HL-60 (cell line): Measurements from ENCODE around the gene SHLD2.

ENCODE experiments used
- DNase-seq, 2 experiments: peaks; one replicate each; pipeline ENCODE4 v3.0.0-alpha.2; 2010 to 2020; ENCODE audit warnings: low read depth in 1 of 2, low spot score in 1 of 2
- H3K27ac ChIP-seq: fragments of 250-450 bp; sonication (Bioruptor Pico); replicated peaks from 2 replicates; pipeline ENCODE4 v1.5.1; 2020; ENCODE audit warnings: mild to moderate bottlenecking, moderate library complexity
- H3K27me3 ChIP-seq: fragments of 250-450 bp; sonication (Bioruptor Pico); 2 replicates; pipeline ENCODE4 v1.5.1; 2021; ENCODE audit warnings: mild to moderate bottlenecking, moderate library complexity; ENCODE audit not compliant: insufficient read depth, poor library complexity, severe bottlenecking
- H3K4me3 ChIP-seq: replicated peaks from 2 replicates; pipeline ENCODE4 v1.5.1; 2011; ENCODE audit warnings: mild to moderate bottlenecking, control low read depth, low read length; ENCODE audit not compliant: insufficient read depth
- GABPA ChIP-seq: IDR thresholded peaks from 2 replicates; pipeline ENCODE4 v1.6.1; 2012; ENCODE audit warnings: low read depth
- POLR2AphosphoS5 ChIP-seq: IDR thresholded peaks from 2 replicates; pipeline ENCODE4 v1.6.1; 2012; ENCODE audit warnings: low read depth
- SPI1 ChIP-seq: IDR thresholded peaks from 2 replicates; pipeline ENCODE4 v1.6.1; 2012; ENCODE audit warnings: low read depth, mild to moderate bottlenecking, borderline replicate concordance
- TF ChIP-seq, protein P1 (sequence below): IDR thresholded peaks from 2 replicates; pipeline ENCODE4 v1.6.1; 2012; ENCODE audit warnings: low read depth; ENCODE audit not compliant: insufficient replicate concordance
- TF ChIP-seq, protein P2 (sequence below): IDR thresholded peaks from one replicate; pipeline ENCODE4 v1.5.1; 2011; ENCODE audit warnings: low read length, control low read depth, inconsistent platforms; ENCODE audit not compliant: insufficient read depth

SHLD2 gene

DNA sequence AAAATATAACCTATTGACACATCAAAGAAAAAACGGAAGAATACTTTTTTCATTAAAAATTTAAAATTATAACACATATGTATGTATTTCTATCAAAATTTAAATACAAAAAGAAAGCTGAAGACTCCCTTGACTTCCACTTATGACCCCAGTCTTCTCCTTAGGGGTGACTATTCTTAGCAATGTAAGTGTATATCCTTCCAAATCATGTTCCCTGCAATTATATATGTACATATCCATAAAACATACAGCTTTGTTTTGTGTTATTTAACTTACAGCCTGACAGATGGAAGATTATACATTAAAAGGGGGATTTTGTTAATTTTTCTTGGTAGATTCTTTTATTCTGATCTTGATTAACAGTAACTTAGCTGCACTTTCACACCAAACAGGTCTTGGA, 9.5 kb upstream of the SHLD2 start:
- no peak for DNase-seq
- TF ChIP-seq, protein P1, sequence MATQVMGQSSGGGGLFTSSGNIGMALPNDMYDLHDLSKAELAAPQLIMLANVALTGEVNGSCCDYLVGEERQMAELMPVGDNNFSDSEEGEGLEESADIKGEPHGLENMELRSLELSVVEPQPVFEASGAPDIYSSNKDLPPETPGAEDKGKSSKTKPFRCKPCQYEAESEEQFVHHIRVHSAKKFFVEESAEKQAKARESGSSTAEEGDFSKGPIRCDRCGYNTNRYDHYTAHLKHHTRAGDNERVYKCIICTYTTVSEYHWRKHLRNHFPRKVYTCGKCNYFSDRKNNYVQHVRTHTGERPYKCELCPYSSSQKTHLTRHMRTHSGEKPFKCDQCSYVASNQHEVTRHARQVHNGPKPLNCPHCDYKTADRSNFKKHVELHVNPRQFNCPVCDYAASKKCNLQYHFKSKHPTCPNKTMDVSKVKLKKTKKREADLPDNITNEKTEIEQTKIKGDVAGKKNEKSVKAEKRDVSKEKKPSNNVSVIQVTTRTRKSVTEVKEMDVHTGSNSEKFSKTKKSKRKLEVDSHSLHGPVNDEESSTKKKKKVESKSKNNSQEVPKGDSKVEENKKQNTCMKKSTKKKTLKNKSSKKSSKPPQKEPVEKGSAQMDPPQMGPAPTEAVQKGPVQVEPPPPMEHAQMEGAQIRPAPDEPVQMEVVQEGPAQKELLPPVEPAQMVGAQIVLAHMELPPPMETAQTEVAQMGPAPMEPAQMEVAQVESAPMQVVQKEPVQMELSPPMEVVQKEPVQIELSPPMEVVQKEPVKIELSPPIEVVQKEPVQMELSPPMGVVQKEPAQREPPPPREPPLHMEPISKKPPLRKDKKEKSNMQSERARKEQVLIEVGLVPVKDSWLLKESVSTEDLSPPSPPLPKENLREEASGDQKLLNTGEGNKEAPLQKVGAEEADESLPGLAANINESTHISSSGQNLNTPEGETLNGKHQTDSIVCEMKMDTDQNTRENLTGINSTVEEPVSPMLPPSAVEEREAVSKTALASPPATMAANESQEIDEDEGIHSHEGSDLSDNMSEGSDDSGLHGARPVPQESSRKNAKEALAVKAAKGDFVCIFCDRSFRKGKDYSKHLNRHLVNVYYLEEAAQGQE: no peak
- TF ChIP-seq POLR2AphosphoS5 (no peak), SPI1 (no peak), GABPA (no peak)
- TF ChIP-seq, protein P2, sequence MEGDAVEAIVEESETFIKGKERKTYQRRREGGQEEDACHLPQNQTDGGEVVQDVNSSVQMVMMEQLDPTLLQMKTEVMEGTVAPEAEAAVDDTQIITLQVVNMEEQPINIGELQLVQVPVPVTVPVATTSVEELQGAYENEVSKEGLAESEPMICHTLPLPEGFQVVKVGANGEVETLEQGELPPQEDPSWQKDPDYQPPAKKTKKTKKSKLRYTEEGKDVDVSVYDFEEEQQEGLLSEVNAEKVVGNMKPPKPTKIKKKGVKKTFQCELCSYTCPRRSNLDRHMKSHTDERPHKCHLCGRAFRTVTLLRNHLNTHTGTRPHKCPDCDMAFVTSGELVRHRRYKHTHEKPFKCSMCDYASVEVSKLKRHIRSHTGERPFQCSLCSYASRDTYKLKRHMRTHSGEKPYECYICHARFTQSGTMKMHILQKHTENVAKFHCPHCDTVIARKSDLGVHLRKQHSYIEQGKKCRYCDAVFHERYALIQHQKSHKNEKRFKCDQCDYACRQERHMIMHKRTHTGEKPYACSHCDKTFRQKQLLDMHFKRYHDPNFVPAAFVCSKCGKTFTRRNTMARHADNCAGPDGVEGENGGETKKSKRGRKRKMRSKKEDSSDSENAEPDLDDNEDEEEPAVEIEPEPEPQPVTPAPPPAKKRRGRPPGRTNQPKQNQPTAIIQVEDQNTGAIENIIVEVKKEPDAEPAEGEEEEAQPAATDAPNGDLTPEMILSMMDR: no peak
- H3K27me3 ChIP-seq: no peaks in the 10 kb centered on the region
- no peak overlapping the region for H3K4me3 ChIP-seq
- no peak overlapping the region for H3K27ac ChIP-seq

DNA sequence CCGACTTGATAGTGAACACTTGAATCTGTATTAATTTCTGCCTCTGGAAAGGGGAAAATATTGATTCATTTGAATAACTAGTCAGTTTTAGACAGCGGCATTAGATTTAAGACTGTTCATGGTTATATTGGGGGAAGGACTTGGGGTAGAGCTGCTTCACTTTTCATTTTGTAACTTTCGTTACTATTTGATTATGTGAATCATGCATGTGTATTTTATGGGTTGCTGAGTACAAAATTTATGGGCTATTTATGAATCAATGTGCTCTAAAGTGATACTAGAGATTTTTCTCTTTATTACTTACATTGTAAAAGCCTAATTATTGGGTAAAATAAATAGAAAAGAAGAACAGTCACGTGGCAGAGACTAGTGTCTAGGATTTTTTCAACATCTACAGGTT, 5.3 kb upstream of the SHLD2 start:
- H3K27ac ChIP-seq: no peak overlapping the region

DNA sequence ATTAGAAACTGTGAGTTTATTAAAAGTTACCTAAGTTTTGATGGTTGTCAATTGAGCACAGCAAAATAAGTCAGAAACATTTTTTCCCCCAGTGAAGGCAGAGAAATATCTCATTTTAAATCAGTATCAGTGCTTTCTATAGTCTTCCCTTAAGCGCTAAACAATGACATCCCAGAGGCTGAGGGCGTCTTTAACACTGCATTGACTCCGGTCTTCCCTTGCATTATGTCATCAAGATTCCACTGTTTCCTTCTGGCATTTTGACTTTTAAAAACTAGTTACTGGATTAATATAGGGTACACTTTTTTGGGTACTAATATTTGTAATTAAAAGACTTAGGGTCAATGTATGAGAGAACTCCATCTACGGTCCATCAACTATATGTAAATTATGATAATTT, 4.2 kb upstream of the SHLD2 start:
- DNase-seq: no peak
- H3K4me3 ChIP-seq: no peak overlapping the region
- TF ChIP-seq POLR2AphosphoS5 (no peak), GABPA (no peak), SPI1 (no peak)
- TF ChIP-seq, protein P2: no peak
- TF ChIP-seq, protein P1: no peak
- no peaks in the 10 kb centered on the region for H3K27me3 ChIP-seq
- no peak overlapping the region for H3K27ac ChIP-seq

More for the DNA sequence above, 5.3 kb upstream of the SHLD2 start:
- H3K27me3 ChIP-seq: no peaks in the 10 kb centered on the region
- no peak overlapping the region for H3K4me3 ChIP-seq
- DNase-seq: no peak
- TF ChIP-seq, protein P1: no peak
- TF ChIP-seq POLR2AphosphoS5: no peak
- TF ChIP-seq GABPA: no peak
- no peak for TF ChIP-seq SPI1
- TF ChIP-seq, protein P2: no peak
